K562 (cell line): ENCODE results near the gene FASN. TPM values are rescaled to one million over a fixed set of nuclear protein-coding genes. Genes with fewer than 3 reads are reported as not detected.

Experiments
- BRD9 ChIP-seq: fragments of 450-650 bp; IDR thresholded peaks from 2 replicates; pipeline ENCODE4 v1.6.1; 2018; ENCODE audit warnings: low read depth; ENCODE audit not compliant: partially characterized antibody
- FOXP1 ChIP-seq: sonication (generic); formaldehyde crosslinking; IDR thresholded peaks from 2 replicates; pipeline ENCODE4 v1.8.0; 2022; ENCODE audit warnings: mild to moderate bottlenecking, missing genetic modification reagents
- HDAC8 ChIP-seq: fragments of 450-650 bp; IDR thresholded peaks from 2 replicates; pipeline ENCODE4 v1.6.1; 2016; ENCODE audit warnings: mild to moderate bottlenecking, missing genetic modification characterization, moderate library complexity, missing compliant biosample characterization
- MTA1 ChIP-seq: fragments of 450-650 bp; IDR thresholded peaks from 2 replicates; pipeline ENCODE4 v1.6.1; 2017; ENCODE audit warnings: borderline replicate concordance
- NKRF ChIP-seq: fragments of 450-650 bp; IDR thresholded peaks from 2 replicates; pipeline ENCODE4 v1.6.1; 2016; ENCODE audit warnings: borderline replicate concordance
- POLR3A ChIP-seq: IDR thresholded peaks from 2 replicates; pipeline ENCODE4 v1.6.1; 2011; ENCODE audit warnings: borderline replicate concordance, mild to moderate bottlenecking, moderate library complexity; ENCODE audit not compliant: insufficient read length, insufficient read depth; ENCODE audit errors: extremely low read depth
- RCOR1 ChIP-seq, 2 experiments: IDR thresholded peaks; 2 replicates each; pipeline ENCODE4 v1.6.1; 2012; ENCODE audit warnings: low read depth in 2 of 2, low read length in 2 of 2, borderline replicate concordance in 1 of 2, improper control_type of control experiment in 1 of 2
- SOX6 ChIP-seq: fragments of 450-650 bp; IDR thresholded peaks from 2 replicates; pipeline ENCODE4 v1.6.1; 2014; ENCODE audit warnings: mild to moderate bottlenecking
- TOE1 ChIP-seq, 2 experiments: fragments of 450-650 bp in 1 of 2; sonication (generic) in 1 of 2; formaldehyde crosslinking in 1 of 2; IDR thresholded peaks; 2 replicates each; pipeline versions ENCODE4 v1.7.1 to v1.8.0; 2016 to 2022; ENCODE audit warnings: borderline replicate concordance in 2 of 2, mild to moderate bottlenecking in 2 of 2, antibody characterized with exemption in 1 of 2, inconsistent platforms in 1 of 2, low read depth in 1 of 2, missing genetic modification reagents in 1 of 2, moderate library complexity in 1 of 2
- ZMIZ1 ChIP-seq, 2 experiments: fragments of 150-350 bp in 1 of 2; IDR thresholded peaks; 2 replicates each; pipeline ENCODE4 v1.6.1; 2012 to 2016; ENCODE audit warnings: low read depth in 2 of 2, low read length in 2 of 2, mild to moderate bottlenecking in 1 of 2, moderate library complexity in 1 of 2
- ZNF24 ChIP-seq: fragments of 450-650 bp; IDR thresholded peaks from 2 replicates; pipeline ENCODE4 v1.6.1; 2016
- polyA plus RNA-seq, 8 experiments: library from polyadenylated mRNA; depleted of rRNA in 4 of 8; stranded (reverse) in 5 of 8; unstranded in 3 of 8; fragments of >200 nt; fragmentation: Nextera tagmentation in 2 of 8; fragmentation: Illumina TruSeq in 1 of 8; extraction: Ambion mirVana in 2 of 8; extraction: Trizol in 1 of 8; gene quantifications; 2 replicates each; pipeline versions ENCODE4 v1.2.1 to v1.2.3, GENCODE V29; 2011 to 2014; ENCODE audit warnings: inconsistent platforms in 1 of 8, missing spikeins in 1 of 8
- total RNA-seq, 7 experiments: library from RNA; depleted of rRNA in 6 of 7; stranded (reverse); fragments of >200 nt in 6 of 7; fragmentation: Illumina TruSeq in 2 of 7; extraction: Trizol in 2 of 7; gene quantifications; 2 replicates each; pipeline versions ENCODE4 v1.2.1 to v1.2.3, GENCODE V29; 2011 to 2021; ENCODE audit warnings: low replicate concordance in 1 of 7
- TF ChIP-seq, protein P1 (sequence below): fragments of 250-450 bp; sonication (Bioruptor Pico); IDR thresholded peaks from 2 replicates; pipeline ENCODE4 v1.5.1; 2021; ENCODE audit warnings: mild to moderate bottlenecking
- TF ChIP-seq, protein P2 (sequence below): fragments of 450-650 bp; formaldehyde crosslinking; conservative IDR thresholded peaks from 2 replicates; pipeline ENCODE4 v1.4.0; 2022; ENCODE audit warnings: mild to moderate bottlenecking, missing genetic modification characterization
- TF ChIP-seq, protein P3 (sequence below), 2 experiments: fragments of 450-650 bp in 1 of 2; sonication (generic) in 1 of 2; formaldehyde crosslinking; conservative IDR thresholded peaks; 2 replicates each; pipeline versions ENCODE4 v1.4.0 to v1.8.1; 2020 to 2022; ENCODE audit warnings: mild to moderate bottlenecking in 1 of 2, missing genetic modification reagents in 1 of 2

The FASN gene
- total and polyA plus RNA-seq, 9 of the 15 experiments (the other 6 are each of a cell fraction or from before 2014, with no cell fraction given): 0.15 to 663 (median 49.9) TPM

DNA sequence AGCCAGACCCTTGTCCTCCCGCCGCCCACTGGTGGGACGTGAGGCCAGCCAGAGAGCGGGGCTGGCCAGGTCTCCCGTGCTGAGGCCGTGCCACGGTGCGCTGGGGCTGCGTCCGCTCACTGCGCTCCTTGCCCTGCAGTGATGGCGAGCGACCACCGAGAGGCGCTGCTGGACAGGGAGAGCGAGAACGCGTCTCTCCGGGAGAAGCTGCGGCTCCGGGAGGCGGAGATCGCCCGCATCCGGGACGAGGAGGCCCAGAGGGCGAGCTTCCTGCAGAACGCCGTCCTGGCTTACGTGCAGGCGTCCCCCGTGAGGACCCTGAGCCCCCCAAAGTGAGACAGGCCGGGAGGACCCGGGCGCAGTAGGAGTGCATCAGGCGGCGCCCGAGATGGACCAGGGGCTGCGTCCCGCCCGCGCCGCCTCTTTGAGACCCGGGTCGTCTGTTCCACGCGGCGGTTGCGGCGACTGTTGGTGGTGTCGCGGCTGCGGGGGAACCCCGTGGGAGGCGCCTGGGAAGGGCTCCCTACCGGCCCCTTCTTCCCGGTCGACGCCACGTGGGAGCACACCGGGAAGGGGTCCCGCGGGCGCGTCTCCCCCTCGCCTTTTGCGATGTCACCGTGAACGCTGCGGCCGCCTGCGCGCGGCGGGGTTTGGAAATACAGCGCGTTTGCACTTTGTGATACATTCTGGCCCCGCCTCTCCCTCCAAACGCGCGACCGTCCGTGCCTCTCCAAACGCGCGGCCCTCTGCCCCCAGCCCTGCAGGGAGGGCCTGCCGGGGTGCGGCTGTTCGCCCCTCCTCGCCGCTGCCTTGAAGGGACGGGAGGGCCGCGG is 67.3 kb downstream of the FASN start (continued):
- TF ChIP-seq SOX6 (0 out of 2 replicates have a peak, but pooled peaks have one; percentile 22), TOE1 (IDR thresholded peaks at IDR 0.05; ENCODE audit: borderline replicate concordance) (peak; percentile 39; the same call in 1 of the 2 replicates), TOE1 (CRISPR knock-in tag; IDR thresholded peaks at IDR 0.05; ENCODE audit: borderline replicate concordance, low read depth) (no peak), BRD9 (no peak), NKRF (peak; percentile 72), HDAC8 (tag) (no peak), MTA1 (peak; percentile 40), RCOR1 (IDR thresholded peaks at IDR 0.05; ENCODE audit: borderline replicate concordance in 1 of 2, low read depth in 2 of 2, low read length in 2 of 2) (peak in 1 of 2 experiments; percentile 39; a peak in 2 of 4 replicates), ZNF24 (peak; percentile 34; the same call in 1 of the 2 replicates), ZMIZ1 (IDR thresholded peaks at IDR 0.05; ENCODE audit: low read depth in 2 of 2, low read length in 2 of 2) (peak in 1 of 2 experiments; percentile 24; a peak in 1 of 4 replicates), FOXP1 (CRISPR knock-in tag) (no peak; the same call in 1 of the 2 replicates), POLR3A (no peak)
- TF ChIP-seq, protein P1, sequence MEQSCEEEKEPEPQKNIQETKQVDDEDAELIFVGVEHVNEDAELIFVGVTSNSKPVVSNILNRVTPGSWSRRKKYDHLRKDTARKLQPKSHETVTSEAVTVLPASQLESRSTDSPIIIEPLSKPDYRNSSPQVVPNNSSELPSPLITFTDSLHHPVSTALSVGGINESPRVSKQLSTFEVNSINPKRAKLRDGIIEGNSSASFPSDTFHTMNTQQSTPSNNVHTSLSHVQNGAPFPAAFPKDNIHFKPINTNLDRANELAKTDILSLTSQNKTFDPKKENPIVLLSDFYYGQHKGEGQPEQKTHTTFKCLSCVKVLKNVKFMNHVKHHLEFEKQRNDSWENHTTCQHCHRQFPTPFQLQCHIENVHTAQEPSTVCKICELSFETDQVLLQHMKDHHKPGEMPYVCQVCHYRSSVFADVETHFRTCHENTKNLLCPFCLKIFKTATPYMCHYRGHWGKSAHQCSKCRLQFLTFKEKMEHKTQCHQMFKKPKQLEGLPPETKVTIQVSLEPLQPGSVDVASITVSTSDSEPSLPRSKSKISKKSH (CRISPR knock-in tag): no peak
- TF ChIP-seq, protein P2, sequence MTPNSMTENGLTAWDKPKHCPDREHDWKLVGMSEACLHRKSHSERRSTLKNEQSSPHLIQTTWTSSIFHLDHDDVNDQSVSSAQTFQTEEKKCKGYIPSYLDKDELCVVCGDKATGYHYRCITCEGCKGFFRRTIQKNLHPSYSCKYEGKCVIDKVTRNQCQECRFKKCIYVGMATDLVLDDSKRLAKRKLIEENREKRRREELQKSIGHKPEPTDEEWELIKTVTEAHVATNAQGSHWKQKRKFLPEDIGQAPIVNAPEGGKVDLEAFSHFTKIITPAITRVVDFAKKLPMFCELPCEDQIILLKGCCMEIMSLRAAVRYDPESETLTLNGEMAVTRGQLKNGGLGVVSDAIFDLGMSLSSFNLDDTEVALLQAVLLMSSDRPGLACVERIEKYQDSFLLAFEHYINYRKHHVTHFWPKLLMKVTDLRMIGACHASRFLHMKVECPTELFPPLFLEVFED: no peak
- TF ChIP-seq, protein P3, sequence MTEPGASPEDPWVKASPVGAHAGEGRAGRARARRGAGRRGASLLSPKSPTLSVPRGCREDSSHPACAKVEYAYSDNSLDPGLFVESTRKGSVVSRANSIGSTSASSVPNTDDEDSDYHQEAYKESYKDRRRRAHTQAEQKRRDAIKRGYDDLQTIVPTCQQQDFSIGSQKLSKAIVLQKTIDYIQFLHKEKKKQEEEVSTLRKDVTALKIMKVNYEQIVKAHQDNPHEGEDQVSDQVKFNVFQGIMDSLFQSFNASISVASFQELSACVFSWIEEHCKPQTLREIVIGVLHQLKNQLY (CRISPR knock-in tag; conservative IDR thresholded peaks at IDR 0.05): no peak
